Measurements from ENCODE around the gene JAM2.

DNA sequence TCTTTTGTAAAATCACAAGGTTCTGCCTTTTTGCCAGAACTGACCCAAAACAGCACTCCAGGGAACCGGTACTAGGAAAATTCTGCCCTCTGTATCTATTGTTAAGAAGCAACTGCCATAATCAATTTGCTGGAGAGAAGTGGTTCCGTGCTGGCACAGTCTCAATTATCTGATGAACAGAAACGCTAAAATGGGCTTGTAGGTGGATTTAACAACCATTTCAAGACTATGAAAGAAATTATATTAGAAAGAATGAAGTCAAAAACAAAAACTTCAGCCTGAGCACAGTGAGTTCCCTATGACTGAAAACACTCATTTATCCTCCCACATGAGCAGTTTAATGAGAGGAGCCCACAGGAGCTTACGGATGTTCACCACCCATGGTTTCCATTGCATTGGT lies 4.4 kb downstream of the JAM2 start:
- TF ChIP-seq, protein P1, sequence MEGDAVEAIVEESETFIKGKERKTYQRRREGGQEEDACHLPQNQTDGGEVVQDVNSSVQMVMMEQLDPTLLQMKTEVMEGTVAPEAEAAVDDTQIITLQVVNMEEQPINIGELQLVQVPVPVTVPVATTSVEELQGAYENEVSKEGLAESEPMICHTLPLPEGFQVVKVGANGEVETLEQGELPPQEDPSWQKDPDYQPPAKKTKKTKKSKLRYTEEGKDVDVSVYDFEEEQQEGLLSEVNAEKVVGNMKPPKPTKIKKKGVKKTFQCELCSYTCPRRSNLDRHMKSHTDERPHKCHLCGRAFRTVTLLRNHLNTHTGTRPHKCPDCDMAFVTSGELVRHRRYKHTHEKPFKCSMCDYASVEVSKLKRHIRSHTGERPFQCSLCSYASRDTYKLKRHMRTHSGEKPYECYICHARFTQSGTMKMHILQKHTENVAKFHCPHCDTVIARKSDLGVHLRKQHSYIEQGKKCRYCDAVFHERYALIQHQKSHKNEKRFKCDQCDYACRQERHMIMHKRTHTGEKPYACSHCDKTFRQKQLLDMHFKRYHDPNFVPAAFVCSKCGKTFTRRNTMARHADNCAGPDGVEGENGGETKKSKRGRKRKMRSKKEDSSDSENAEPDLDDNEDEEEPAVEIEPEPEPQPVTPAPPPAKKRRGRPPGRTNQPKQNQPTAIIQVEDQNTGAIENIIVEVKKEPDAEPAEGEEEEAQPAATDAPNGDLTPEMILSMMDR (IDR thresholded peaks at IDR 0.05; ENCODE audit: low read length) = no peak
- no peak for TF ChIP-seq EZH2 (IDR thresholded peaks at IDR 0.05; ENCODE audit: borderline replicate concordance, low read length)

Measured in OCI-LY1 (cell line).